ENCODE measurements around the gene MICU1.

DNA sequence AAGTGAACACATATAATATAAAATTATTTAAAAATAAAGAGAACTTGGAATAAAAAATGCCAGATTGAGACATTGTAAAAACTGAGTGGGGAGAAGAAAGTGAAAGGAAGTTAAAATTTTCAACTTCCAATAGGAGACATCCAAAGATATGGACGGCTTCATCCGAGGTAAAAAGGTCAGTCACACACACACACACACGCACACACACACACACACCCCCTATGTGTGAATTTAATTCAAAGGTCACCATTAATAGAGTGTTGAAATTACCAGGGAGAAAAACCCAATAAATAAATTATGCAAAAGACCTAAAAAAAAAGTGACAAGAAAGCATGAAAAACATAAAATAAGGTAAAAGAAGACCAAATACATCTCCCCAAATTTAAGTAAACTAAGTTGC is 140.2 kb downstream of the MICU1 start:
- TF ChIP-seq RARB (CRISPR knock-in tag; IDR thresholded peaks at IDR 0.05) = no peak
- TF ChIP-seq, protein P1, sequence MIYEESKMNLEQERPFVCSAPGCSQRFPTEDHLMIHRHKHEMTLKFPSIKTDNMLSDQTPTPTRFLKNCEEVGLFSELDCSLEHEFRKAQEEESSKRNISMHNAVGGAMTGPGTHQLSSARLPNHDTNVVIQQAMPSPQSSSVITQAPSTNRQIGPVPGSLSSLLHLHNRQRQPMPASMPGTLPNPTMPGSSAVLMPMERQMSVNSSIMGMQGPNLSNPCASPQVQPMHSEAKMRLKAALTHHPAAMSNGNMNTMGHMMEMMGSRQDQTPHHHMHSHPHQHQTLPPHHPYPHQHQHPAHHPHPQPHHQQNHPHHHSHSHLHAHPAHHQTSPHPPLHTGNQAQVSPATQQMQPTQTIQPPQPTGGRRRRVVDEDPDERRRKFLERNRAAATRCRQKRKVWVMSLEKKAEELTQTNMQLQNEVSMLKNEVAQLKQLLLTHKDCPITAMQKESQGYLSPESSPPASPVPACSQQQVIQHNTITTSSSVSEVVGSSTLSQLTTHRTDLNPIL (CRISPR knock-in tag; IDR thresholded peaks at IDR 0.05; ENCODE audit: low read depth) = no peak
